ENCODE results near the gene ICAM1.

Gene ICAM1, protein sequence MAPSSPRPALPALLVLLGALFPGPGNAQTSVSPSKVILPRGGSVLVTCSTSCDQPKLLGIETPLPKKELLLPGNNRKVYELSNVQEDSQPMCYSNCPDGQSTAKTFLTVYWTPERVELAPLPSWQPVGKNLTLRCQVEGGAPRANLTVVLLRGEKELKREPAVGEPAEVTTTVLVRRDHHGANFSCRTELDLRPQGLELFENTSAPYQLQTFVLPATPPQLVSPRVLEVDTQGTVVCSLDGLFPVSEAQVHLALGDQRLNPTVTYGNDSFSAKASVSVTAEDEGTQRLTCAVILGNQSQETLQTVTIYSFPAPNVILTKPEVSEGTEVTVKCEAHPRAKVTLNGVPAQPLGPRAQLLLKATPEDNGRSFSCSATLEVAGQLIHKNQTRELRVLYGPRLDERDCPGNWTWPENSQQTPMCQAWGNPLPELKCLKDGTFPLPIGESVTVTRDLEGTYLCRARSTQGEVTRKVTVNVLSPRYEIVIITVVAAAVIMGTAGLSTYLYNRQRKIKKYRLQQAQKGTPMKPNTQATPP

DNA sequence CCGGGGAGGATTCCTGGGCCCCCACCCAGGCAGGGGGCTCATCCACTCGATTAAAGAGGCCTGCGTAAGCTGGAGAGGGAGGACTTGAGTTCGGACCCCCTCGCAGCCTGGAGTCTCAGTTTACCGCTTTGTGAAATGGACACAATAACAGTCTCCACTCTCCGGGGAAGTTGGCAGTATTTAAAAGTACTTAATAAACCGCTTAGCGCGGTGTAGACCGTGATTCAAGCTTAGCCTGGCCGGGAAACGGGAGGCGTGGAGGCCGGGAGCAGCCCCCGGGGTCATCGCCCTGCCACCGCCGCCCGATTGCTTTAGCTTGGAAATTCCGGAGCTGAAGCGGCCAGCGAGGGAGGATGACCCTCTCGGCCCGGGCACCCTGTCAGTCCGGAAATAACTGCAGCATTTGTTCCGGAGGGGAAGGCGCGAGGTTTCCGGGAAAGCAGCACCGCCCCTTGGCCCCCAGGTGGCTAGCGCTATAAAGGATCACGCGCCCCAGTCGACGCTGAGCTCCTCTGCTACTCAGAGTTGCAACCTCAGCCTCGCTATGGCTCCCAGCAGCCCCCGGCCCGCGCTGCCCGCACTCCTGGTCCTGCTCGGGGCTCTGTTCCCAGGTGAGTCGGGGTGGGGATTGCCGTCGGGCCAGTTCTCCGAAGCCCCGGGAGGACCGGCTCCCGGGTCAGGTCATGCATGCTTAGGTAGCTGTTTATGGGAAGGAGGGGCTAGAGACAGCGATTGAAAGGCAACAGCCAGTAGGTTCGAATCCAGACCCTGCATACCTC is at the start of gene ICAM1:
TSS of gene ICAM1 (plus strand) at position 505 of the 779 bp plus-strand sequence. CDS start at position 545, 40 bp downstream.
- peak; percentile 39 for DNase-seq
- no peaks in the 10 kb centered on the region for H3K27me3 ChIP-seq (replicated peaks)
- in situ Hi-C loops (cut with HindIII; ENCODE audit: low pct_ligation_motif_present, low sequenced_read_pairs), result no loop called here
- H3K4me3 ChIP-seq (ENCODE audit: low read depth, low read length), result peak within 1 kb of the TSS; percentile 47
- TF ChIP-seq, protein P1, sequence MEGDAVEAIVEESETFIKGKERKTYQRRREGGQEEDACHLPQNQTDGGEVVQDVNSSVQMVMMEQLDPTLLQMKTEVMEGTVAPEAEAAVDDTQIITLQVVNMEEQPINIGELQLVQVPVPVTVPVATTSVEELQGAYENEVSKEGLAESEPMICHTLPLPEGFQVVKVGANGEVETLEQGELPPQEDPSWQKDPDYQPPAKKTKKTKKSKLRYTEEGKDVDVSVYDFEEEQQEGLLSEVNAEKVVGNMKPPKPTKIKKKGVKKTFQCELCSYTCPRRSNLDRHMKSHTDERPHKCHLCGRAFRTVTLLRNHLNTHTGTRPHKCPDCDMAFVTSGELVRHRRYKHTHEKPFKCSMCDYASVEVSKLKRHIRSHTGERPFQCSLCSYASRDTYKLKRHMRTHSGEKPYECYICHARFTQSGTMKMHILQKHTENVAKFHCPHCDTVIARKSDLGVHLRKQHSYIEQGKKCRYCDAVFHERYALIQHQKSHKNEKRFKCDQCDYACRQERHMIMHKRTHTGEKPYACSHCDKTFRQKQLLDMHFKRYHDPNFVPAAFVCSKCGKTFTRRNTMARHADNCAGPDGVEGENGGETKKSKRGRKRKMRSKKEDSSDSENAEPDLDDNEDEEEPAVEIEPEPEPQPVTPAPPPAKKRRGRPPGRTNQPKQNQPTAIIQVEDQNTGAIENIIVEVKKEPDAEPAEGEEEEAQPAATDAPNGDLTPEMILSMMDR (IDR thresholded peaks at IDR 0.05; ENCODE audit: low read depth, low read length, missing control alignments), result no peak
- no peaks in the 10 kb centered on the region for H3K36me3 ChIP-seq (replicated peaks)
- peak within 1 kb of the TSS; percentile 23 for H3K27ac ChIP-seq

DNA sequence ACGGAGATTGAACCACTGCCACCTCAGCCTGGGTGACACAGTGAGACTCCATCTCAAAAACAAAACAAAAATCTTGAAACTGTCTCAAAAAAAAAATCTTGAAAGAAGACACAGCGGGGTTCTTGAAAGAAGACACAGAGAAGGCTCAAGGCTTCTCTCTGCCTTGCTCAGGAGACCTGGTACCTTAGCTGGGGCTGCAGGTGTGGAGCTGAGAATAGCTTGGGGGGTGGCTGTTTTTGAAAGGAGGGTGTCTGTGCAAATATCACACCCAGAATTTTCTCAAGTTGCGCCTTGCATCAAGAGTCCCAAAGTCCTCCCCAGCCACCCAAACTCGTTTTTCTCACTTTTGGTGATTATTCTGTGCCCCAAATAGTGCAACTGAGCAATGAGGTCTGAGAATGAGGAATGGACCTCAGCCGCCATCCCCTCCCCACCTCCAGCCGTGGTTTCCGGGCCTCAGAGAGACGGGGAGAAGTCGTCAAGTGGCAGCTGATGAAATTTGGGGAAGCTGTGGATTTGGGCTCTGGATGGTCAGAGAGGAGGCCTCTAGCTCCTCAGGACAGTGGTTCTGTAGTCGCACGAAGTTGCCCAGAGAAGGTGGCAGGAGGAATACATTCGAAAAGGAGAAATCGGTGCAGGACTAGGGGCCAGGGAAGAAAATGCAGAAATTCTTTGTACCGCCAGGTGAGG is 48.6 kb upstream of the ICAM1 start:
- TF ChIP-seq, protein P1 (IDR thresholded peaks at IDR 0.05; ENCODE audit: low read depth, low read length, missing control alignments), result no peak
- no peak overlapping the region for H3K27ac ChIP-seq
- H3K36me3 ChIP-seq (replicated peaks), result peaks cover 6% of the 10 kb centered on the region
- no peak overlapping the region for H3K4me3 ChIP-seq (ENCODE audit: low read depth, low read length)
- no peaks in the 10 kb centered on the region for H3K27me3 ChIP-seq (replicated peaks)
- DNase-seq, result no peak
- in situ Hi-C loops (cut with HindIII; ENCODE audit: low pct_ligation_motif_present, low sequenced_read_pairs), result no loop called here

DNA sequence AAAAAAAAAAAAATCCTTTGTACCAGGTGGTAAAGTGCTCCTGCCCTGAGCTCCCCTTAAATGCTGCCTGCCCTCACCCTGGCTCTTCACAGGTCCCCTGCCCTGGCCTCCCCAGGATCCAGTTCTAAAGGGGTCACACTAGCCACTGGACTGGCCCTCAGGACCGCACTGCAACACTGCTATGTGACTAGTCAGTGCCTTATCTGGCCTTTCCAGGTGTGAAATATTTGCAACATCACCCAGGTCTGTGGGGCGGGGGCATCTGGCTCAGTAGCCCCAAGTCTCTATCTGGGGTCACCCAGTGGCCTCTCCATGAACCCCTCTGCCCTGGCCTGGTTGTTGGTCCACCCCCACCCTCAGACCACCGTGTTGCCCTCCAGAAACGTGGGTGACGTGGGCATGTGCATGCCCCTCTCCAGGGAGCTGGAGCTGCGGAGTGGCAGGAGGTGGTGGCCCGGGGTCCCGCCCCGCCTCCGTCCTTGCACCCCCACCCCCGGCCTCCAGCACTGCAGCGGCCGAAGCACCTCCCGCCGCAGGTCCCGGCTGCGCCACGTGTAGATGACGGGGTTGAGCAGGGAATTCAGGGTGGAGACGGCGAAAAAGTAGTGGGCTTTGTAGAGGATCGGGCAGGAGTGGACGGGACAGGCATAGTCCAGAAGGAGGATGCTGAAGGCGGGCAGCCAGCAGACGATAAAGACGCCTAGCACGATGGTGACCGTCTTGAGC is 47.3 kb upstream of the ICAM1 start:
- no peak for DNase-seq
- in situ Hi-C loops (cut with HindIII; ENCODE audit: low pct_ligation_motif_present, low sequenced_read_pairs), result no loop called here
- TF ChIP-seq, protein P1 (IDR thresholded peaks at IDR 0.05; ENCODE audit: low read depth, low read length, missing control alignments), result no peak
- H3K27ac ChIP-seq, result no peak overlapping the region
- H3K4me3 ChIP-seq (ENCODE audit: low read depth, low read length), result no peak overlapping the region
- H3K27me3 ChIP-seq (replicated peaks), result no peaks in the 10 kb centered on the region
- H3K36me3 ChIP-seq (replicated peaks), result peaks cover 6% of the 10 kb centered on the region

DNA sequence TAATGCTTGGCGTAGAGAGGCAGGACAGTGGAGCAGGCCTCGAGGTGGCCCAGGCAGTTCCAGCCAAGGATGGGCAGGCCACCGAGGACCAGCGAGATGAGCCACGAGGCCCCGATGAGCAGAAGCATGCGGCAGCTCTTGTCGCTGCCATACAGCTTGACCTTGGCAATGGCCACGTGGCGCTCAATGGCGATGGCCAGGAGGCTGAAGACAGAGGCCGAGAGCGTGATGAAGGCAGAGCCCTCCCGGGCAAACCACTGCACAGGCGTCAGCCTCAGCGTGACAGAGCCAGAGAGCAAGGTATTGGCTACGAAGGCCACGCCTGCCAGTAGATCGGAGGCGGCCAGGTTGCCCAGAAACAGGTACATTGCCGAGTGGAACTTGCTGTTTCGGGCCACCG is 46.6 kb upstream of the ICAM1 start:
- TF ChIP-seq, protein P1 (IDR thresholded peaks at IDR 0.05; ENCODE audit: low read depth, low read length, missing control alignments), result no peak
- no peaks in the 10 kb centered on the region for H3K27me3 ChIP-seq (replicated peaks)
- no peak overlapping the region for H3K27ac ChIP-seq
- no peak overlapping the region for H3K4me3 ChIP-seq (ENCODE audit: low read depth, low read length)
- peaks cover 6% of the 10 kb centered on the region for H3K36me3 ChIP-seq (replicated peaks)
- in situ Hi-C loops (cut with HindIII; ENCODE audit: low pct_ligation_motif_present, low sequenced_read_pairs), result no loop called here
- DNase-seq, result no peak

DNA sequence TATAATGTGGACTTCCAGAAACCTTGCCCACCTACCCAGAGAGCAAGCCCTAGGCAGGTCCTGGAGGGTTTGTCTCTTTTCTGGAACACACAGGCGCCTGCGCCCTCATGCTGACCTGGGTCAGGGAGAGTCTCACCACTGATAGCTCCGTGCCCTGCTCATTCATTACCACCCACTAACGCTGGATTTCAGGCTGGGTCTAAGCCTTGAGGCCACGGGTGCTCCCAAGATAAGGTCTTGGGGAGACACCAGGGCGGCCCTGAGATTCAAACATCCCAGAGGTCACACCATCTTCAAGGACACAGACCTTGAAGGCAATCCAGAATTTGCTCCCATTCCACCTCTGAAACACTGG is 44.9 kb upstream of the ICAM1 start:
- TF ChIP-seq, protein P1 (IDR thresholded peaks at IDR 0.05; ENCODE audit: low read depth, low read length, missing control alignments), result no peak
- Histone ChIP-seq H3K36me3 (replicated peaks) (peaks cover 6% of the 10 kb centered on the region), H3K4me3 (ENCODE audit: low read depth, low read length) (no peak overlapping the region)

More for the DNA sequence above, 44.9 kb upstream of the ICAM1 start:
- Histone ChIP-seq H3K27me3 (replicated peaks) (no peaks in the 10 kb centered on the region), H3K27ac (no peak overlapping the region)
- no peak for DNase-seq
- in situ Hi-C loops (cut with HindIII; ENCODE audit: low pct_ligation_motif_present, low sequenced_read_pairs), result no loop called here
